NCI-H1694 (cell line): Measurements from ENCODE around the gene CFAP99.
"Not testable (repeated sequence)": the region's sequence is repeated elsewhere in the genome, so short reads cannot be mapped to it uniquely, and the experiment has no call there.

Experiments used
- DNase-seq: peaks from one replicate; lab custom pipeline; 2025; lab: John Stamatoyannopoulos, UW

Gene CFAP99

GRCh38 chr4:2418650-2419571 is at the start of gene CFAP99:
TSS of gene CFAP99 (plus strand) at chr4:2418955.
- peak; percentile 67 for DNase-seq

GRCh38 chr4:2370597-2371320 is 48.0 kb upstream of the CFAP99 start:
- DNase-seq, result no peak

GRCh38 chr4:2371765-2372487 is 46.8 kb upstream of the CFAP99 start:
- DNase-seq, result no peak

GRCh38 chr4:2372488-2373030 is 46.2 kb upstream of the CFAP99 start:
- DNase-seq, result no peak

- no peak for DNase-seq
Measured at GRCh38 chr4:2373532-2373931, 45.2 kb upstream of the CFAP99 start.

GRCh38 chr4:2375427-2375826 is 43.3 kb upstream of the CFAP99 start:
- DNase-seq, result no peak

GRCh38 chr4:2377241-2377640 is 41.5 kb upstream of the CFAP99 start:
- DNase-seq, result no peak

- no peak for DNase-seq
Measured at GRCh38 chr4:2378401-2378800, 40.4 kb upstream of the CFAP99 start.

GRCh38 chr4:2378898-2379297 is 39.9 kb upstream of the CFAP99 start:
- no peak for DNase-seq

- DNase-seq, result not testable (repeated sequence)
Measured at GRCh38 chr4:2380589-2380988, 38.2 kb upstream of the CFAP99 start.

- DNase-seq, result not testable (repeated sequence)
Measured at GRCh38 chr4:2382769-2383202, 36.0 kb upstream of the CFAP99 start.

GRCh38 chr4:2383220-2383631 is 35.5 kb upstream of the CFAP99 start:
- not testable (repeated sequence) for DNase-seq

- DNase-seq, result no peak
Measured at GRCh38 chr4:2383760-2384159, 35.0 kb upstream of the CFAP99 start.

GRCh38 chr4:2384245-2384644 is 34.5 kb upstream of the CFAP99 start:
- no peak for DNase-seq

- no peak for DNase-seq
Measured at GRCh38 chr4:2385516-2385915, 33.2 kb upstream of the CFAP99 start.

- DNase-seq, result no peak
Measured at GRCh38 chr4:2386717-2387116, 32.0 kb upstream of the CFAP99 start.

- no peak for DNase-seq
Measured at GRCh38 chr4:2387218-2387617, 31.5 kb upstream of the CFAP99 start.

GRCh38 chr4:2387829-2388228 is 30.9 kb upstream of the CFAP99 start:
- no peak for DNase-seq

- no peak for DNase-seq
Measured at GRCh38 chr4:2388429-2389182, 30.1 kb upstream of the CFAP99 start.

GRCh38 chr4:2389691-2390090 is 29.1 kb upstream of the CFAP99 start:
- no peak for DNase-seq

GRCh38 chr4:2390146-2390545 is 28.6 kb upstream of the CFAP99 start:
- no peak for DNase-seq
